ENCODE measurements around the gene HOMER2. TPM values are rescaled to one million over a fixed set of nuclear protein-coding genes. Genes with fewer than 3 reads are reported as not detected.
"Not testable (repeated sequence)": the region's sequence is repeated elsewhere in the genome, so short reads cannot be mapped to it uniquely, and the experiment has no call there.

The HOMER2 gene
- total and polyA plus RNA-seq, 2 experiments from 2014 or later: 10.8 to 23.9 TPM

GRCh38 chr15:82894971-82895520, 57.5 kb downstream of the HOMER2 start (continued):
- TF ChIP-seq, protein P1, sequence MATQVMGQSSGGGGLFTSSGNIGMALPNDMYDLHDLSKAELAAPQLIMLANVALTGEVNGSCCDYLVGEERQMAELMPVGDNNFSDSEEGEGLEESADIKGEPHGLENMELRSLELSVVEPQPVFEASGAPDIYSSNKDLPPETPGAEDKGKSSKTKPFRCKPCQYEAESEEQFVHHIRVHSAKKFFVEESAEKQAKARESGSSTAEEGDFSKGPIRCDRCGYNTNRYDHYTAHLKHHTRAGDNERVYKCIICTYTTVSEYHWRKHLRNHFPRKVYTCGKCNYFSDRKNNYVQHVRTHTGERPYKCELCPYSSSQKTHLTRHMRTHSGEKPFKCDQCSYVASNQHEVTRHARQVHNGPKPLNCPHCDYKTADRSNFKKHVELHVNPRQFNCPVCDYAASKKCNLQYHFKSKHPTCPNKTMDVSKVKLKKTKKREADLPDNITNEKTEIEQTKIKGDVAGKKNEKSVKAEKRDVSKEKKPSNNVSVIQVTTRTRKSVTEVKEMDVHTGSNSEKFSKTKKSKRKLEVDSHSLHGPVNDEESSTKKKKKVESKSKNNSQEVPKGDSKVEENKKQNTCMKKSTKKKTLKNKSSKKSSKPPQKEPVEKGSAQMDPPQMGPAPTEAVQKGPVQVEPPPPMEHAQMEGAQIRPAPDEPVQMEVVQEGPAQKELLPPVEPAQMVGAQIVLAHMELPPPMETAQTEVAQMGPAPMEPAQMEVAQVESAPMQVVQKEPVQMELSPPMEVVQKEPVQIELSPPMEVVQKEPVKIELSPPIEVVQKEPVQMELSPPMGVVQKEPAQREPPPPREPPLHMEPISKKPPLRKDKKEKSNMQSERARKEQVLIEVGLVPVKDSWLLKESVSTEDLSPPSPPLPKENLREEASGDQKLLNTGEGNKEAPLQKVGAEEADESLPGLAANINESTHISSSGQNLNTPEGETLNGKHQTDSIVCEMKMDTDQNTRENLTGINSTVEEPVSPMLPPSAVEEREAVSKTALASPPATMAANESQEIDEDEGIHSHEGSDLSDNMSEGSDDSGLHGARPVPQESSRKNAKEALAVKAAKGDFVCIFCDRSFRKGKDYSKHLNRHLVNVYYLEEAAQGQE (IDR thresholded peaks at IDR 0.05; ENCODE audit: unreplicated experiment): no peak
- TF ChIP-seq EZH2 (IDR thresholded peaks at IDR 0.05; ENCODE audit: low read depth, unreplicated experiment) (no peak), CREB1 (CRISPR knock-in tag; IDR thresholded peaks at IDR 0.05; ENCODE audit: low read depth) (no peak), EZH2phosphoT487 (IDR thresholded peaks at IDR 0.05; ENCODE audit: unreplicated experiment) (no peak), ZNF114 (CRISPR knock-in tag; IDR thresholded peaks at IDR 0.05) (no peak), ZNF331 (CRISPR knock-in tag; IDR thresholded peaks at IDR 0.05; ENCODE audit: low read depth) (no peak), NANOG (IDR thresholded peaks at IDR 0.05; ENCODE audit: borderline replicate concordance) (no peak), POLR2AphosphoS5 (IDR thresholded peaks at IDR 0.05; ENCODE audit: low read depth) (no peak), JUNB (IDR thresholded peaks at IDR 0.05; ENCODE audit: unreplicated experiment) (no peak), ETS1 (IDR thresholded peaks at IDR 0.05) (no peak), STAT1 (IDR thresholded peaks at IDR 0.05; ENCODE audit: unreplicated experiment) (no peak)
- TF ChIP-seq, protein P2, sequence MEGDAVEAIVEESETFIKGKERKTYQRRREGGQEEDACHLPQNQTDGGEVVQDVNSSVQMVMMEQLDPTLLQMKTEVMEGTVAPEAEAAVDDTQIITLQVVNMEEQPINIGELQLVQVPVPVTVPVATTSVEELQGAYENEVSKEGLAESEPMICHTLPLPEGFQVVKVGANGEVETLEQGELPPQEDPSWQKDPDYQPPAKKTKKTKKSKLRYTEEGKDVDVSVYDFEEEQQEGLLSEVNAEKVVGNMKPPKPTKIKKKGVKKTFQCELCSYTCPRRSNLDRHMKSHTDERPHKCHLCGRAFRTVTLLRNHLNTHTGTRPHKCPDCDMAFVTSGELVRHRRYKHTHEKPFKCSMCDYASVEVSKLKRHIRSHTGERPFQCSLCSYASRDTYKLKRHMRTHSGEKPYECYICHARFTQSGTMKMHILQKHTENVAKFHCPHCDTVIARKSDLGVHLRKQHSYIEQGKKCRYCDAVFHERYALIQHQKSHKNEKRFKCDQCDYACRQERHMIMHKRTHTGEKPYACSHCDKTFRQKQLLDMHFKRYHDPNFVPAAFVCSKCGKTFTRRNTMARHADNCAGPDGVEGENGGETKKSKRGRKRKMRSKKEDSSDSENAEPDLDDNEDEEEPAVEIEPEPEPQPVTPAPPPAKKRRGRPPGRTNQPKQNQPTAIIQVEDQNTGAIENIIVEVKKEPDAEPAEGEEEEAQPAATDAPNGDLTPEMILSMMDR (conservative IDR thresholded peaks at IDR 0.05; ENCODE audit: low read depth in 2 of 2): no peak

- not testable (repeated sequence) for H3F3A ChIP-seq (replicated peaks; ENCODE audit: low read depth); H3K79me2 ChIP-seq (replicated peaks; ENCODE audit: insufficient read depth); H3K4me2 ChIP-seq; H3K4me1 ChIP-seq (ENCODE audit: insufficient read depth); H3K4me3 Mint-ChIP-seq; H3K36me3 Mint-ChIP-seq (ENCODE audit: low read depth); H3K27me3 Mint-ChIP-seq (ENCODE audit: insufficient read depth, low read depth, poor library complexity); H4K20me1 ChIP-seq (replicated peaks; ENCODE audit: insufficient read depth); H2AFZ ChIP-seq; H3K4me3 ChIP-seq; H3K27ac ChIP-seq (ENCODE audit: low read depth); H3K27ac Mint-ChIP-seq; H3K9me3 Mint-ChIP-seq; H3K9me2 ChIP-seq (ENCODE audit: insufficient read depth); H3K36me3 ChIP-seq (ENCODE audit: insufficient read depth); H3K27me3 ChIP-seq (ENCODE audit: insufficient read depth); DNase-seq (ENCODE audit: low spot score); ATAC-seq
- H3K4me1 Mint-ChIP-seq: peaks cover 18% of the 10 kb centered on the region
Measured at GRCh38 chr15:82893473-82893872, 59.0 kb downstream of the HOMER2 start.

Data from GM23338 (cell line).